Endodermal cell (in vitro differentiated cells): ENCODE measurements around the gene NTN3. TPM values are rescaled to one million over a fixed set of nuclear protein-coding genes. Genes with fewer than 3 reads are reported as not detected.

Source experiments
- DNase-seq: peaks from one replicate; pipeline ENCODE4 v3.0.0-alpha.2; 2017
- H3K27ac ChIP-seq: 2 replicates; pipeline ENCODE4 v1.5.1; 2013; ENCODE audit warnings: mild to moderate bottlenecking, low read depth, low read length, moderate library complexity
- H3K27me3 ChIP-seq: 2 replicates; pipeline ENCODE4 v1.6.1; 2013; ENCODE audit warnings: mild to moderate bottlenecking, low read length, moderate library complexity; ENCODE audit not compliant: insufficient read depth, control insufficient read depth, poor library complexity, severe bottlenecking
- H3K36me3 ChIP-seq: 2 replicates; pipeline ENCODE4 v1.7.0; 2013; ENCODE audit warnings: mild to moderate bottlenecking, low read length, moderate library complexity; ENCODE audit not compliant: control insufficient read depth, insufficient read depth
- H3K4me1 ChIP-seq: one replicate; pipeline ENCODE4 v1.7.0; 2013; ENCODE audit warnings: low read length; ENCODE audit not compliant: control insufficient read depth, insufficient read depth
- H3K4me3 ChIP-seq: 2 replicates; pipeline ENCODE4 v1.5.1; 2013; ENCODE audit warnings: mild to moderate bottlenecking, low read length, moderate library complexity
- H3K9ac ChIP-seq: 2 replicates; pipeline ENCODE4 v1.6.1; 2013; ENCODE audit warnings: mild to moderate bottlenecking, low read length, moderate library complexity; ENCODE audit not compliant: poor library complexity, severe bottlenecking; ENCODE audit errors: extremely low read depth
- H3K9me3 ChIP-seq: 2 replicates; pipeline ENCODE4 v1.6.1; 2013; ENCODE audit warnings: mild to moderate bottlenecking, low read length, moderate library complexity; ENCODE audit not compliant: control insufficient read depth
- H3K27ac Mint-ChIP-seq: 2 replicates; pipeline ENCODE4 v1.8.0; 2020; ENCODE audit warnings: mixed read lengths
- H3K27me3 Mint-ChIP-seq: 2 replicates; pipeline ENCODE4 v1.8.0; 2021; ENCODE audit warnings: mild to moderate bottlenecking, mixed read lengths; ENCODE audit not compliant: insufficient read depth
- H3K36me3 Mint-ChIP-seq: 2 replicates; pipeline ENCODE4 v1.8.0; 2020; ENCODE audit warnings: low read depth, mixed read lengths
- H3K4me1 Mint-ChIP-seq: 2 replicates; pipeline ENCODE4 v1.8.0; 2020; ENCODE audit warnings: mixed read lengths
- H3K4me3 Mint-ChIP-seq: 2 replicates; pipeline ENCODE4 v1.8.0; 2020; ENCODE audit warnings: mild to moderate bottlenecking, moderate library complexity, mixed read lengths
- H3K9me3 Mint-ChIP-seq: 2 replicates; pipeline ENCODE4 v1.8.0; 2020; ENCODE audit warnings: mild to moderate bottlenecking, mixed read lengths
- WGBS, 2 experiments: methylation state at CpG; one replicate each; pipeline versions ENCODE4 v1.1.5 to v1.1.7; 2013; ENCODE audit warnings: missing lambda C conversion rate in 2 of 2, mixed read lengths in 1 of 2; ENCODE audit not compliant: insufficient coverage in 1 of 2, insufficient read length in 1 of 2; 5-methylcytosine and 5-hydroxymethylcytosine counted together
- total RNA-seq, 2 donors: library from RNA; stranded (reverse); fragmentation: NEBNext Ultra II Directional in 1 of 2; extraction: Animal tissue kit (Norgen Biotek cat#: 25700) in 1 of 2; gene quantifications; 2 replicates in 1 of 2; 3 replicates in 1 of 2; pipeline ENCODE4 v1.2.1, GENCODE V29; 2021
- TF ChIP-seq, protein P1 (sequence below): fragments of 200-600 bp; sonication (generic); conservative IDR thresholded peaks from 2 replicates; pipeline ENCODE4 v1.5.0; 2021; ENCODE audit warnings: antibody characterized with exemption, mild to moderate bottlenecking

Gene NTN3
- total RNA-seq, 2 donors from 2014 or later = 0.48 to 0.62 TPM

DNA sequence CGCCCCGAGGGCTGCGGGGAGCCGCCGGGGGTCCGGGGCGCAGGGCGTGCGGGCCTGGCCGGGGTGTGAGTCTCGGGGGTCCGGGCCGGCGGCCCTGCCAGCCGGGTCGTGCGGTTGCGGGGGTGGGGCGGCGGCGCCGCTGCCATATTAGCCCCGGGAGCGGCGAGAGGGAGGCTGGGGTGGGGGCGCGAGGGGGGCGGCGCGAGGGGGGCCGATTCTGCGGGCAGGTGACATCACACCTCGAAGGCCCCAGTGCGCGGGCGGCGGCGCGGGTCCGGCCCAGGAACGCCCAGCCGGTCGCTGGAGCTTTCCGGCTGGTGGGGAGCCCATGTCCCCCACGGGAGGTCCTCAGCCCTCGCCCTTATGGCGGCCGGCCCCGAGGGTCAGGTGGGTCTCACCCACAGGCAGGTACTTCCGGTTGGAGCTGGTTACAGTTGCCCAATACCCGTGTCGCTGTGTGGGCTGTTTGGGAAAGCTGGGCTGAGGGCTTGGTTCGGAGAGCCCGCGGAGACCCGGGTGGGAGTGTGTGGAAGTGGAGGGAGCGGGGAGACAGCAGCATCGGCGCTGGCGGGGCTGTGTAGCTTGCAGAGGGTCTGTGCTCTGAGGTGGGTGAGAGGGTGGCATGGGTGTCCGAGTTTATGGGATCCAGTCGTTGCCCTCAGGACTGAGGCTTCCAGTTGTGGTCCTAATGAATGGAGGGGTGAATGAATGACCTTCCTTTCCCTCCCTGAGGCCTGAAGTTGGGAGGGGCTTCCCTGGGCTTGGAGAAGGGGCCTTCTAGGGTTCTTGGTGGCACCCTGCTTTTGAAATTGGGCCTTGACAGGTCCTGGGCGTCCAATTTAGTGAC, 43.5 kb downstream of the NTN3 start:
- Mint-ChIP-seq H3K27me3 (no peaks in the 10 kb centered on the region), H3K27ac (peak overlapping the region; percentile 96), H3K4me3 (peak overlapping the region; percentile 88), H3K4me1 (peaks cover 46% of the 10 kb centered on the region), H3K9me3 (no peaks in the 10 kb centered on the region), H3K36me3 (peaks cover 17% of the 10 kb centered on the region)
- Histone ChIP-seq H3K36me3 (peaks cover 24% of the 10 kb centered on the region), H3K9ac (peak overlapping the region; percentile 92), H3K27me3 (no peaks in the 10 kb centered on the region), H3K9me3 (no peaks in the 10 kb centered on the region), H3K4me3 (peak overlapping the region; percentile 88), H3K4me1 (peaks cover 14% of the 10 kb centered on the region), H3K27ac (peak overlapping the region; percentile 97)
- 3 to 6% methylated on average over 20 to 54 of the region's 63 CpGs for WGBS, 2 experiments
- TF ChIP-seq, protein P1, sequence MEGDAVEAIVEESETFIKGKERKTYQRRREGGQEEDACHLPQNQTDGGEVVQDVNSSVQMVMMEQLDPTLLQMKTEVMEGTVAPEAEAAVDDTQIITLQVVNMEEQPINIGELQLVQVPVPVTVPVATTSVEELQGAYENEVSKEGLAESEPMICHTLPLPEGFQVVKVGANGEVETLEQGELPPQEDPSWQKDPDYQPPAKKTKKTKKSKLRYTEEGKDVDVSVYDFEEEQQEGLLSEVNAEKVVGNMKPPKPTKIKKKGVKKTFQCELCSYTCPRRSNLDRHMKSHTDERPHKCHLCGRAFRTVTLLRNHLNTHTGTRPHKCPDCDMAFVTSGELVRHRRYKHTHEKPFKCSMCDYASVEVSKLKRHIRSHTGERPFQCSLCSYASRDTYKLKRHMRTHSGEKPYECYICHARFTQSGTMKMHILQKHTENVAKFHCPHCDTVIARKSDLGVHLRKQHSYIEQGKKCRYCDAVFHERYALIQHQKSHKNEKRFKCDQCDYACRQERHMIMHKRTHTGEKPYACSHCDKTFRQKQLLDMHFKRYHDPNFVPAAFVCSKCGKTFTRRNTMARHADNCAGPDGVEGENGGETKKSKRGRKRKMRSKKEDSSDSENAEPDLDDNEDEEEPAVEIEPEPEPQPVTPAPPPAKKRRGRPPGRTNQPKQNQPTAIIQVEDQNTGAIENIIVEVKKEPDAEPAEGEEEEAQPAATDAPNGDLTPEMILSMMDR = no peak
- peak; percentile 66 for DNase-seq

DNA sequence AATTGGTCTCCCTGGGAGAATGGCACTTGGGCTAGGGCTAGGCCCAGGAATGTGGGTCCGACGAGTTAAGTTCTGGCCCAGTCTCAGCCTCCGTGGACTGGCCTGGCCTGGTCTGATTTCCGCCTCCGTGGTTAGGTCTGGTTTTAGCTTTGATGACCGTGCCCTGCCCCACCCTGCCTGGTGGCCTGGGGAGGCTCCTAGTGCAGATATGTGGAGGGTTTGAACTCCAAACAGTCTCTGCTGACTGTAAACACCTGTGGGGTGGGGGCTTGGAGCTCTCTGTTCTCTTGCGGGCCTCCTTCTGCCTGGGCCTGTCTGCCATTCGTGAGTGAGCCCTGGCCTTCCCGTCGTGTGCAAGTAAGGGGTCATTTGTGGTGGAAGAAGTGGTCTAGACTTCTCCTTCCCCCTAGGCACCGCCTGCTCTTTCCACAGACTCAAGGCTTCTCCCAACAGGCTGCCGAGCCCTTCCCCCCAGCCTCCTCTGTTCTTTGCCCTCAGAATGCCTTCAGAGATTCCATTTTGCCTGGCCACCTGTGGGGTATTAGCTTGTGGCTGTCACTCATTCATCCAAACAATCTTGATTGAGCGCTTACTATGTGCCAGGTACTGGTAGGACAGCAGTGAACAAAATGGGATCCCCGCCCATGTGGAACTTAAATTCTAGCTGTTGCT, 44.2 kb downstream of the NTN3 start:
- peak; percentile 54 for DNase-seq
- peaks cover 24% of the 10 kb centered on the region for H3K36me3 ChIP-seq
- 70 to 75% methylated on average over 3 to 14 of the region's 14 CpGs for WGBS, 2 experiments
- TF ChIP-seq, protein P1 = no peak
- no peaks in the 10 kb centered on the region for H3K9me3 ChIP-seq
- Mint-ChIP-seq H3K9me3 (no peaks in the 10 kb centered on the region), H3K4me3 (peak overlapping the region; percentile 88), H3K27ac (peak overlapping the region; percentile 96), H3K4me1 (peaks cover 46% of the 10 kb centered on the region), H3K36me3 (peaks cover 19% of the 10 kb centered on the region), H3K27me3 (no peaks in the 10 kb centered on the region)
- peak overlapping the region; percentile 88 for H3K4me3 ChIP-seq
- no peak overlapping the region for H3K27ac ChIP-seq
- H3K9ac ChIP-seq = peak overlapping the region; percentile 92
- H3K4me1 ChIP-seq = peaks cover 14% of the 10 kb centered on the region
- no peaks in the 10 kb centered on the region for H3K27me3 ChIP-seq

DNA sequence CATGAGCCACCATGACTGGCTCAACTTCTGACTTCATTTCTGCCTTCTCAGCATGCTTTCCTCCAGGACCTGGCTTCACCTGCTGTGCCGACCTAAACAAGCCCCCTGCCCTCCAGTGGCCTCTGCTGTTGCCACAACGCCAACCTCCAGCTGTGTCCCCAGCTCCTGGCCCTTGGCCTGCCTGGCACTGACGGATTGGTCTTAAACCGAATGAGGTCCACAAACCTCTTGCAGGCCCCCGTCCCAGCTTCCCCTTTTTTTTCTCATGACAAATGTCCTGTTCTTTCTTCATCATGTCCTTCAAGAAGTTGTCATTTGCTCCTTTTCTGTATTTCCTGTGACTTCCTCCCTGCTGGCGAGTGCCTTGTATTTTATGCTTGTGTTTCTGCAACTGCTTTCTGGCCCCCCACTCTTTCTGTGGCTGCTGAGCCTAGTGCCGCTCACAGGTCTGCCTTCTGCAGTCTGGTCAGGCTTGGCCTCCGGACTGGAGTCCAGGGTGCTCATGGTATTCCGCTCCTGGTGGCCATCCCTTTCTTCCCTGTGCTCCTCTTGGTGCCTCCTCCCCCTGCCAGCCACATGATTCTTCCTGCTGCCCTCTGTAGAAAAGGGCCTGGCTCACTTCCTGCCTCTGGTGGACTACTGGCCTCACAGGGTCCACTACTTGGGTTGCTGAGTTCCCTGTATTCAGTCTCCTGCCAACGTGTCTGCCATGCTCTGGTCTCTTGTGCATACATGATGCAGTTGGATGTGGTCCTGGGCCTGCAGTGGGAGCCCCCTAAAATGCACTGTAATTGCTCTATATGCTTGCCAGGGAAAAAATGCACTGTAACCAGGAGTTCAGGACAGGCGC, 45.5 kb downstream of the NTN3 start:
- no peaks in the 10 kb centered on the region for H3K9me3 Mint-ChIP-seq
- peak overlapping the region; percentile 96 for H3K27ac Mint-ChIP-seq
- Histone ChIP-seq H3K9ac (peak overlapping the region; percentile 4), H3K36me3 (peaks cover 24% of the 10 kb centered on the region), H3K27ac (no peak overlapping the region), H3K9me3 (no peaks in the 10 kb centered on the region), H3K27me3 (no peaks in the 10 kb centered on the region), H3K4me3 (no peak overlapping the region), H3K4me1 (peaks cover 20% of the 10 kb centered on the region)
- peaks cover 22% of the 10 kb centered on the region for H3K36me3 Mint-ChIP-seq
- peak; percentile 47 for DNase-seq
- H3K27me3 Mint-ChIP-seq = no peaks in the 10 kb centered on the region
- peak overlapping the region; percentile 88 for H3K4me3 Mint-ChIP-seq
- TF ChIP-seq, protein P1 = no peak
- H3K4me1 Mint-ChIP-seq = peaks cover 44% of the 10 kb centered on the region
- 83 to 92% methylated on average over 11 of the region's 11 CpGs for WGBS, 2 experiments
